GM19193 (cell line): Measurements from ENCODE around the gene ZNF626.

Experiments
- POLR2A ChIP-seq: IDR thresholded peaks from 4 replicates; pipeline ENCODE4 v1.6.1; 2011; ENCODE audit not compliant: insufficient read depth, insufficient read length; ENCODE audit errors: extremely low read depth

ZNF626 gene

GRCh38 chr19:20661150-20661819 lies at the start of gene ZNF626:
ZNF626 (minus strand) TSS chr19:20661571; CDS start chr19:20661446, 125 bp downstream.
- TF ChIP-seq POLR2A = peak; percentile 51

GRCh38 chr19:20669263-20669662 lies 7.9 kb upstream of the ZNF626 start:
- no peak for TF ChIP-seq POLR2A

DNA sequence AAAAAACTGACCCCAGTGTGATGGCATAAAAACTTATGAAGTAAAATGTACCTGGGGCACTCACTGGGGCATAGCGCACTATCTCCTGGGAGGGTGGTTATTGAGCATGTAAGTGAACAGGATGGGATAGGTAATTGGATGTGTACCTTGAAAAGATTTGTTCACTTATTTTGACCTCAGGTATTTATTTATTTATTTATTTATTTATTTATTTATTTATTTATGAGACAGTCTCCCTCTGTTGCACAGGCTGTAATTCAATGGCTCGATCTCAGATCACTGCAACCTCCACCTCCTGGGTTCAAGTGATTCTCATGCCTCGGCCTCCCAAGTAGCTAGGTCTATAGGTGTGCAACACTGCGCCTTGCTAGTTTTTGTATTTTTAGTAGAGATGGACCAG lies 5.9 kb upstream of the ZNF626 start:
- TF ChIP-seq POLR2A = no peak

DNA sequence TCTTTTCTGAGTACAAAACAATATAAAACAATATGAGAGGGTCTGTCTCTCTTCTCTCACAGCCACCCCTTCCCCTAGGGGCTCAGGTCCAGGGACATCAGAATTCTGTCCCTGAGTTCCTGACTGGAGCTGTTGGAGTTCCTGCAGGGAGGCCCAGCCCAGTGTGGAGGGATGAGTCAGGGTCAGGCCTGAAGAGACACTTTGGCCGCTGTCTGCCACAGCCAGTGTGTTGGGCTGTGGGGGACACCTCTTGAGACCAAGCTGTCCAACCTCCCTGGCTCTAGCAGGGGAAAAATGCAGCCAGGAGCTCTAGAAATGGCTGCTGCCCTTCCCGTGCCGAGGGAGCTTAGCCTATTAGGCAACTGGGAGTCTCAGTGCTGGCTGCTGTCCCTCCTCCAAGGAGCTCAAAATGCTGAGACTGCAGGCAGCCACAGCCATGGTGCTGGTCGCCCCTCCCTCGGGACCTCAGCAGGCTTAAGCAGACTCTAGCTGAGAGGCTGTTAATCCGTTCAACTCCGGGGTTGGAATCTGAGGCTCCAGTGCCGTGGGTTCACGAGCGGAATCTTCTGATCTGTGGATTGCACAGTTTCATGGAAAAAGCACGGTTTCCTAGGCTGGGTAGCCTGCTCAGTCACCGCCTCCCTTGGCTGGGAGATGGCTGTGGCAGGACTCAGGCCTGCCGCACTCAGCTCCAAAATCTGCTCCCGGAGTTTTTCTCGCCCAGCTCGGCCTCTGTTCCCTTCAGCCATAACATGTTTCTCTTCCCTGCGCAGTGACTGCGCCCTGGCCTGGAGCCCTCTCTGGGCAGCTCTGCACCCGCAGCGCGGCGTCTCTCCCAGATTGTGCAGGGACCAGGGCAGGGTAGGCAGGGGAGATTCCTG lies 3.8 kb upstream of the ZNF626 start:
- TF ChIP-seq POLR2A = no peak

GRCh38 chr19:20662421-20663105 lies 1.2 kb upstream of the ZNF626 start:
- no peak for TF ChIP-seq POLR2A

DNA sequence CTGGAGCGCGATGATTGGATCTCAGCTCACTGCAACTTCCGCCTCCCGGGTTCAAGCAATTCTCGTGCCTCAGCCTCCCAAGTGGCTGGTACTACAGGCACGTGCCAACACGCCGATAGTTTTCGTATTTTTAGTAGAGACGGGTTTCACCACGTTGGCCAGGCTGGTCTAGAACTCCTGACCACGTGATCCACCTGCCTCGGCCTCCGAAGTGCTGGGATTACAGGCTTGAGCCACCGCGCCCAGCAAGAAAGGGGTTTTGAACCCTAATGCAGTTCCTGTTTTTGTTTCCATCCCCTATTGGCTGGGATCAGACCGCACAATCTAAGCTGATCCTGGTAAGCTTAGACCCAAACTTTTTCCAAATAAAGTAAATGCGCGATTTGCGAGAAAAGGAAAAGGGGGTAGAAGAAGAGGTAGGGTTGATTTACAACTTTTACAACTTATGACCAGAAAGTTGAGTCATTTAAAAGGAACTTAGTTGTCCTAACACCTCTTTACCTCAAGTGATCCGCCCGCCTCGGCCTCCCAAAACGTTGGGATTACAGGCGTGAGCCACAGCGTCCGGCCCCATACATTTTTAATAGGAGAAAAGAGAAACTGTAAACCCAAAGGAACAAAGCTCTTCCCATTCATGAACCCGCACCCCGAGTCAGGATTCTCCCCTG lies 764 bp downstream of the ZNF626 start:
- no peak for TF ChIP-seq POLR2A

GRCh38 chr19:20640545-20640944 lies 20.8 kb downstream of the ZNF626 start:
- TF ChIP-seq POLR2A = no peak

DNA sequence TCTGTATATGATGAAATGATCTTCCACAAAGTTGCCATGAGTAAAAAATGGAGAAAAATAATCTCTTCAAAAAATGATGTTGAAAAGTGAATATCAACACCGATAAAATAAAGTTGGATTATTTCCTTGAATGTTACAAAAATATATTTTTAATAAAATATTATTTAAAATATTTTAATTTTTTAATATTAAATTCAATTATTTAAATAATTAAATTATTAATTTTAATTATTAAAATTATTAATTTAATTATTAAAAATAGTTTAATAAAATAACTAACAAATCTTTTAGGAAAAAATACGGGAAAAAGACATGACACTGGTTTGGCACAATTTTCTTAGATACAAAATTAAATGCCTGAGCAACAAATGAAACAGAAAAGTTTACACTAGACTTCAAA lies 21.3 kb downstream of the ZNF626 start:
- no peak for TF ChIP-seq POLR2A

DNA sequence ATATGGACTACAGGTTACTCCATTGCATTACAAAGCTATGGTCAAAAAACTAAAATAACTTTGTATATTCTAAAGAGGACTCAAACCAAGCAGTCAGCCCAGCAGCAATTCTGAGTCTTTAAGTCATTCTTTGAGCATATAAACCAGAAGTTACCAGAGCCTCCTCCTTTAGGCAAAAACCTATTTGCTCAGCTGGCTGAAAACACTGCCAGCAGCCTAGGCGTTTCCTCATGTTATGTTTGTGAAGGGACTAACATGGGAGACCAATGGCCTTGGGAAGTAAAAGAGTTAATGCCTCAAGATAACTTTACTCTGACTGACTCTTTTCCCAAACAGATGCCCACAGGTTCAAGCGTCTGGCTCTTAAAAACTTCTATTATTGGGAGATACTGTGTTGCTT lies 45.3 kb downstream of the ZNF626 start:
- no peak for TF ChIP-seq POLR2A

GRCh38 chr19:20612711-20613316 lies 48.6 kb downstream of the ZNF626 start:
- TF ChIP-seq POLR2A = no peak

GRCh38 chr19:20611866-20612265 lies 49.5 kb downstream of the ZNF626 start:
- no peak for TF ChIP-seq POLR2A

DNA sequence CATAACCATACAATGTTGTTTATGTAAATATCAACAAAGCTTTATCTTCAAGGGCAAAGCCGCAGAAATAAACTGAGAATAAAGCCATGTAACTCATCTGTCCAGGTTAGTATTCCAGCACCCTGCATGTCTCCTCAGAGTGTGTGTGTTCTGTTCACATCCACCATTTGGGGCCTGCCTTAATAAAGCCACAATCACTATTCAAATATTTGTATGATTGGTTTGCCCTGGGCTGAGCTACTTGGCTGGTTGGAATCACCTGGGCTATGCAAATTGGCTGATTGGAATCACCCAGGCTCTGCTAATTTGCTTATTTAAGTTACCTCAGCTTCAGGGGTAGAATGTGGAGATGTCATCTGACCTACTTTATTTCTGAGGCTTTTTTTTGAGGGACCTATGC lies 53.4 kb downstream of the ZNF626 start:
- no peak for TF ChIP-seq POLR2A
